CD4-positive, alpha-beta T cell treated with Interleukin-21 for 1 hour (primary cell): Measurements from ENCODE around the gene PLAC1.

Experiments
- DNase-seq: peaks from one replicate; pipeline ENCODE4 v3.0.0-alpha.2; 2020

Gene PLAC1

DNA sequence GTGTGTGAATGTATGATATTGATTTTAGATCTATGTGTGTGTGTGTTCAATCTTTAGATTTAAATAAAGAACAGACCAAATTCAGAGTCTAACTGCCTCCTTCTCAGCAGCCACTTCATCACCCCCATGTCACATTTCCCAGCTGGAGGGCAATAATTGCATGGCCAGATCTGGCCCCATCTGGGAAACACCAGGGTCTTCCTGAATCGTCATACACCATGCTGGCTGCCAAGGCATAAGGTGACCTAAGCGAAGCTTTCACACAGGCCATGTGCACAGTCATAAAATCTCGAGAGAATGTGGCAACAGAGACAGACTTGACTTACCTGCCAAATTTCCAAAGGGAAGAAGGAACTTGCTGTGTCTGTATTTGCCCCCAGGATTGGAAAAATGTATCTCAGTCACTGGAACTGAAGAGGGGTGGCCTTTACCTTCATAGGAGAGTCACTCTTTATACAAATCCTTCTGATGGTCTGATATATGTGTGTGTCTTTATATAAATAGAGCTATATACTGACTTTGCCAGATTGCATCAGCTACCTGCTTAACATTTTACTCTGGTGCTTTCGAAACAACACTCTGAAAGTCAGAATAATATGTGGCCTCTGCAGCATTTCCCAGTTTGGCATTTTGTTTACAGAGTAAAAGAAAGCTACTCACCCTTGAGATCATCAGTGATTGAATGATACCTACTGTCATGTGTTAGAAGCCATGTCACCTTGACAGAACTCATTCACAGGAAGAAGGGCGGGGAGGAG is at the start of gene PLAC1:
TSS of gene PLAC1 (minus strand) at position 470 of the 758 bp plus-strand sequence. CDS start 91,789 bp downstream, outside the sequence.
- DNase-seq, result no peak

DNA sequence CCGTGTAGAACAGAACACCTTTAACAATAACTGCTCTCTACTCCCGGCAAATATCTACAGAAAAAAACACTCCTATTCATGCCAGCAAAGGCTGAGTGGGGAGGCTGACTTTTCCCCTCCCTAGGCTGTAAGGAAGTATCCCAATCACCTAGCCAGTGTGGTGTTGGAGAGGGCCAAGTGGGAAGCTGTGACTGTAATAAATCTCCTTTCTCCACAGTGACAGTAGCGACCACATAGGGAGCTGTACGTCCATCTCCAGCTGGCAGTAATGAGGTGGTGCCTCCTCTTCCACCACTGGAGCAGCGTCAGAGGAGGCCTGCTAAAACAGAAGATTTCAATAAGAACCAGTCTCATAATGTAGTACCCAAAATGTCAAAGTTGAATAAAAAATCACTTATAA is 47.9 kb upstream of the PLAC1 start:
- DNase-seq, result no peak

- DNase-seq, result no peak
Measured at GRCh38 chrX:134695999-134696398, 37.7 kb upstream of the PLAC1 start.

DNA sequence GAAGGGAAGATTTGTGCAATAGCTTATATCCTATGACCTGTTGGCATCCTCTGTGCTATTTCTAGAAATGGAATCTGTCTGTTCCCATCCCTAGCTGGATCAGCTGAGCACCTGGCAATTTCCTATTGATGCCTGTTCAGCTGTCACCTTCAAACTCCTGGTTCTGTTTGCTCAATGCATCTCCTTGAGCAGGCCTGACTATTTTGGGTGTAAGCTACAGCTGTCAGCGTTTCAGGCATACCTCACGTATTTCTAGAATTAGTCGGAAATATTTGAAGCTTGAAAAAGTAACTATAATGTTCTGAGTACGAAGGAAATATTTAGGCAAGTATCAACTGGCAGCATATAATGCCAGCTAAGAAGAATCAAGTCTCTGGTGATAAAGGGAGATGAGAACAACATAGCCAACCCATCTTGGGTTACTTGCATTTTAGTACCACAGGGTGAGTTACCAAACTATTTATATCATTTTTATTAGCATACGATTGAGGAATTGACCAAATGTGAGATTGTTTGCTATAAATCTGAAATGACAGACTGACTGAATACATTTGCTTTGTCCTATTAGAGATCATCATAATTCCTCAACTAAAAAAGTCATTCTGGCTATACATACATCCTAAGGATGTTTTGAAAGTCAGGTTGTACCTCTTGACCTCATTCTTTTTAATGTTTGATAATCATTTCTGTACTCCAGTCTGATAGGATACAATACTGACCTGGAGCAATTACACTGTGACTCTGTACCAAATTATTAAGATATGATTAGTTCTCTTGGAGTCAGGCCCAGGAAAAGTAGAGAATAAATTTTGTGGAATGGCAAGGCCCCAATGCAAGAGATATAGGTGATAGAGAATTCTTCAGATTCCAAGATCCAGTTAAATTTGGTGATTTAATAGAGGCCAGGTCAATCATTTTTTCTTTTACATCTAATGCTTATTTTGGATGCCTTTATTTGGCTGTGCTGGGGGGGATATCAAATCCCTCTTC is 36.4 kb upstream of the PLAC1 start:
- DNase-seq, result no peak

GRCh38 chrX:134693644-134694043 is 35.4 kb upstream of the PLAC1 start:
- DNase-seq, result no peak

DNA sequence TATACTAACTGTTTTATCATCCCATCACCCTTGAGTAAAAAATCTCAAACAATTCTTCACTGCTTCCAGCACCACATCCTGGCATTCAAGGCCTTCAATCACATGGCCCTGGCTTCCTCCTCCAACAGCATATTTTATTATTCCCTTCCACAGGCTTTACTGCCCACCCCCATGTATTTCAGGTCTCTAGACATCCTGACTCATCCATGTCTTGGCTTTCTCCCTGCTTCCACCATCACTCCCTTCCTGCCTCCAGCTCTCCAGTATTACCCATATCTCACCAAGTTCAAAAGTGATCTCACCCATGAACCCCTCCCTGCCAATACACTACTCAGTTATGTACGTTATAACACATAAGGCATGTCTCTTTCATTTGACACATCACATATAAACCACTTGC is 34.7 kb upstream of the PLAC1 start:
- no peak for DNase-seq

- DNase-seq, result no peak
Measured at GRCh38 chrX:134692233-134692632, 34.0 kb upstream of the PLAC1 start.

DNA sequence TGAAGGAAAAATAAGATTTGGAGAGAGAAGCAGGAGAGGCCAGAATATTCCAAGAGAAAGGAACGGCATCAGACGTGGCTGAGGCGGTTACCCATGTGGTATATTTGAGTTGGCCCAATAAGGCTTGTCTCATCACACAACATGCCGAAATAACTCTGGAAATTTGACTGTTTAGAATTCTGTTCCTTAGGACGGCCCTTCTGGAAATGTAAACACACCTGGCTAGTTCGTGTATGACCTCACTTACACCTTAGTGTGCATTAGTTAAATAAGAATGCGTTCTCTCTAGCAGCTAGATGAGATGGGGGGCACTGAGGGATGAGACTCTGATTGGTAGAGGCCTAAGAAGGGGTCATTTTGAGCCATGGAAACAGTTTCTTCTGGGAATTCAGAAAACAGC is 33.2 kb upstream of the PLAC1 start:
- DNase-seq, result no peak

DNA sequence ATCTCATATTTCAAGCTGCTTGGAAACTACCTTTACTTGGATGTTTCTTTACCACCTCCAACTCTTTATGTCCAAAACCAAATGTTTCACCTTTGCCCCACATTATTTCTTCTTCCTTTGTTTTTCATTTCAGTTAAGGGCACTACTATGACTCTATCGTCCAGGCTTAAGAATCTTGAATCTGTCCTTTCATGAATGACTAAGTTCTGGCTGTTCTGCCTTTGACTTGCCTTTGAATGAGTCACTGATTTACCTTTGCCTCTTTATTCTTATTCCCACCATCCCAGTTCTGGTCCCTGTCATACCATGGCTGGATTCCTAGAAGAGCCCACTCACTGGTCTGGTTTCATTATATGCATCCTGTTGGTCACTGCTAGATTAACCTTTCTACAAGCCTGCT is 30.6 kb upstream of the PLAC1 start:
- no peak for DNase-seq

DNA sequence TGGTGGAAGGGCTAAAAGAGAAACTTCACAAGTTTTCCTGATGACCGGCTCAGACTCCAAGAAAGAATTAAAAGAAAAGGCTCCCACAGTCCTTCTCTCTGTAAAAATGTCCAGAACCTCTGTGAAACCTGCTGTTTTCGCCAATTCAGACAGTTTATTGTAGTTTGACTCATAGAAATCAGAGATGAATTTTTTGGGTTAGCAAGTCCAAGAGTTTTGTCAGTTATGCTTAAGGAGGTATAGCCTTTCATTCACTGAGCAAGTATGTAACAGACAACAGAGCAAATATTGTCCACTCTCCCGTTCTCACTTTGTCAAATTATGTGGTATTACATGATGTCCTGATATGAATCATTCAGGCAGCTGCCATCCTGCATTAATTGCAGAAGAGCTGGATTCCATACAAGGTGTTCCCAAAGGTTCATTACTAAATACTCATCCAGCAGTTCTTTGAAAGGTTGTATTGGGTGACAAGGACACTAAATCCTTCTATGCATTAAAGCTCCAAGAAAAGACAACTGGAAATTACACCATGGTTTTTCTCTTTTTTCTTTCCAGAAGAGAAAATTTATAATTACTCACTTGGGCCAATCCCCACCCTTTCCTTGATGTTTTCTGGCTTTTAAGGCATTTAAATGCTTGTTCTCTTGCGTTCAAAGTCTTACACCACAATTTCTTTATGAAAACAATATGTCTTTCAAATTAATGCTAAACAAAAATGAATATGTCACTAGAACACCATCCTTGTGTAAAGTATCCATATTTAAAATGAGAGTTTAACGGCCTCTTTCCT is 30.0 kb upstream of the PLAC1 start:
- DNase-seq, result no peak

GRCh38 chrX:134685668-134686067 is 27.4 kb upstream of the PLAC1 start:
- no peak for DNase-seq

- no peak for DNase-seq
Measured at GRCh38 chrX:134684956-134685355, 26.7 kb upstream of the PLAC1 start.

DNA sequence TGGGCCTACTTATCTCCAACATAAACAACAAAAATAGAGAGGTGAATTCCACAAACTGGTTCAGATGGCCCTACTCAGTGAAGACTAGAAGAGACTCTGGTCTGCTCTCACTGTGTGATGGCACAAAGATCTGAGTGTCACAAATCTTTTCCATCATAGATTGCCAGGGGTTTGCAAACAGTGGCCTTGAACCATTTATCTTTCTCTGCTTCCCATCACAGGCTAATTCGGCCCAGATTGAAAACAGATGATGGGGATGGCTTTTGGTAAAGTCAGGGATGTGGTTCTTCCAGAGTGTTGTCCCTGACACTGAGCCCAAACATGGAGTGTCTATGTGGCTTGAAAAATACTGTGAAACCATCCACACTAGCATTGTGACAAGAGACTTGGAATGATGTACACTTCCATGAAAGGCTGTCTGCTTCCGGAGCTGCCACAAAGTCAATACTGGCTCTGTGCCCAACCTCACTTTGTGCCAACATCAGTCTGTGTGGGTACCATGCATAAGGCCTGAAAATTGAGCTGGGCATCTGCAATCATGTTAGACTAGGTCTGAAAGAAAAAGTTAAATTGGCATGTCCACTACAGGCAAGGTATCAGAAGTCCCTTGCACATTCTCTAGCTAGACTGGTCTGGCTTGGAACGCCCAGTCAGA is 25.2 kb upstream of the PLAC1 start:
- DNase-seq, result no peak

DNA sequence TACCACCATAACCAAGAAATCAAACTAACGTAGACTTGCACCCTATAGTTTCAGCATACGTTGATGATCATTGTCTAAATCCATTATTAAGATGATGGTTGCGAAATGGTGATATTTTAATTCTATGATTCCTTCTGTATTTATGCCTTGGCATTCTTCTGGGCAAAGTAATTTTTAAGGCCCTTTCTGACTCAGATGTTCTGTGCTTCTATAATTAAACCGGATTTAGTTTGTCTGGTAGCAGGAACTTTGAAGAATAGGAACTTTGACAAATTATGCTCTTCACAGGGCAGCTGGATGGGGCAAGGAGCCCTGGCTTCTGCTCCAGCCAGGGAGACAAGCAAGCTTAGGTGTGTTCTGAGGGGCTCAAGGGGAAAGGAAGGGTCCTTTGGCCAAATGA is 23.8 kb upstream of the PLAC1 start:
- no peak for DNase-seq

- DNase-seq, result no peak
Measured at GRCh38 chrX:134679644-134680043, 21.4 kb upstream of the PLAC1 start.

- no peak for DNase-seq
Measured at GRCh38 chrX:134679221-134679620, 20.9 kb upstream of the PLAC1 start.

- DNase-seq, result no peak
Measured at GRCh38 chrX:134677332-134677731, 19.1 kb upstream of the PLAC1 start.

GRCh38 chrX:134676436-134676835 is 18.2 kb upstream of the PLAC1 start:
- DNase-seq, result no peak

GRCh38 chrX:134673123-134673522 is 14.9 kb upstream of the PLAC1 start:
- no peak for DNase-seq

- no peak for DNase-seq
Measured at GRCh38 chrX:134672101-134672500, 13.8 kb upstream of the PLAC1 start.

GRCh38 chrX:134671294-134671693 is 13.0 kb upstream of the PLAC1 start:
- DNase-seq, result no peak

DNA sequence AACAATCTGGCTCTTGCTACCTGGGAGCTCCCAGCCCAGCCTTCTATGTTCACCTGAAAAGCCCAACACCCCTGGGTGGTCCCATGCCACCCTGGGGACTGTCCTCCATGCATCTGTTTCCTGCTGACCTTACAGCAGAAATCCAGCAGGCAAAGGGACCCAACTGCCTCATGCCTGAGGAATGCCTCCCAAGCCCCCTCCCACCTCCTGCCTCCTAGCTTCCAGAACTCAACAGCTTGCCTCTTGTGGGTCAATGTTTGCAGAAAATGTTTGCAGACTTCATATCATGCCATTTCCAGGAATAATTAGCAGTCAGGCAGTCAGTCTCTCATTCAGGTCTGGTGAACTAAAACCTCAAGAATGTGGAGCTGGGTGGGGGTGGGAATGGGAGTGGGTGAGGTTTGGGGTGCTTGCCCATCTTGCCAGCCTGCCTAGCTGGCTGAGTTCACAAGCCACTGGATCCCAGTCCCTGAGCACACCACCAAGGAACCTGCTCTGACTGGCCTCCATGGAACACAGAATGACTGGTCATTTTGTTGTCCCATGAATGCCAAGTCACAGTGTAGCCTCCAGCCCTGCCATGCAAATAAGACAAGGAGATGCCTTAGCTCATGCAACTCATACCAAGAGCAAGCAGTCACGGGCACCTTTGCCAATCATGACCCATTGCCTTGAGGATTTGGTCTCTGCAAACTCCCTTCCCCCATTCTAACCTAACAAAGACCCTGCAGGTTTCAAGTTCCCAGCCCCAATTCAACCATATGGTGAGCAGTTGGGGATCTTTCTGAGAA is 12.1 kb upstream of the PLAC1 start:
- DNase-seq, result no peak
